NCI-H524 treated with DMSO at 0.1 percent for 48 hours (cell line): Measurements from ENCODE around the gene TTPAL.

ENCODE experiments used
- DNase-seq: peaks from one replicate; lab custom pipeline; 2025; lab: John Stamatoyannopoulos, UW

TTPAL gene

GRCh38 chr20:44540834-44541233 is 65.2 kb downstream of the TTPAL start:
- DNase-seq: no peak

GRCh38 chr20:44541992-44542391 is 66.3 kb downstream of the TTPAL start:
- DNase-seq: no peak

GRCh38 chr20:44542890-44543289 is 67.2 kb downstream of the TTPAL start:
- DNase-seq: no peak

GRCh38 chr20:44543358-44543757 is 67.7 kb downstream of the TTPAL start:
- DNase-seq: no peak
